Measurements from ENCODE around the gene MAP6. TPM values are rescaled to one million over a fixed set of nuclear protein-coding genes. Genes with fewer than 3 reads are reported as not detected.

Gene MAP6
- total RNA-seq, 4 donors from 2014 or later, result 0.22 to 0.33 (median 0.25) TPM; not detected in 1

DNA sequence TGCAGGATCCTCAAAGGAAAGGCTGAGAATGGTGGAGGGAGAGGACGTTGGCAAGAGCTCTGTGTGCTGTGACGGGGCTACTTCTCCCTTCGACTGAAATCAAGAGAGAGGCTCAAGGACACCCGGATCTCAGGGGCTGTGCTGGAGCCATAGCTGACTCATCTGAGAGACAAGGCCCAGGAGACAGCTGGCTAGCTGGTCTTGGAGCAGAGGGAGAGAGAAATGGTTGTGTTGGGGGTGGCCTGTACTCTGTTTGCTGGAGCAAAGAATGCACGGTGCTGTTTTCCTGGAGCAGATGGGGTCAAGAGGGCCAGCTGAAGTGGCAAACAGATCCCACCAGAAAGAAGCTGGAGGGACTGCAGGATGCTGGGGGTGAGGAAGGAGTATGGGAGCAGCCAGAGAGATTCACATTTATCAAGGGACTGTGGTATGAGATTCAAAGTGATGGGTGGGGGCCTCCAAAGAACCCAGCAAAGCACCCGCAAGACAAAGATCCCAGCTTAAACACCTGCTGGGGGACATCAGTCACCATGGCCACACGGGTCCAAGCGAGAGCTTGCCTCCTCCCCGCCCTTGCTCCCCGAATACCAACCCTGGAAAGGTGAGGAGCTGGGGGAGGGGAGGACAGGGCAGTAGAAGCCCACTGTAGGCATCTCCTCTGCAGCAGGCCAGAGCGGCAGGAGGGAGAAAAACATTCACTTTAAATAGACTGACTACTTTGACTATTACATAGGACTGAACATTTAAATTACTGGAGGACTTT, 40.8 kb downstream of the MAP6 start:
- H3K4me3 ChIP-seq, result no peak overlapping the region
- no peak for TF ChIP-seq POLR2A (IDR thresholded peaks at IDR 0.05)
- TF ChIP-seq, protein P1, sequence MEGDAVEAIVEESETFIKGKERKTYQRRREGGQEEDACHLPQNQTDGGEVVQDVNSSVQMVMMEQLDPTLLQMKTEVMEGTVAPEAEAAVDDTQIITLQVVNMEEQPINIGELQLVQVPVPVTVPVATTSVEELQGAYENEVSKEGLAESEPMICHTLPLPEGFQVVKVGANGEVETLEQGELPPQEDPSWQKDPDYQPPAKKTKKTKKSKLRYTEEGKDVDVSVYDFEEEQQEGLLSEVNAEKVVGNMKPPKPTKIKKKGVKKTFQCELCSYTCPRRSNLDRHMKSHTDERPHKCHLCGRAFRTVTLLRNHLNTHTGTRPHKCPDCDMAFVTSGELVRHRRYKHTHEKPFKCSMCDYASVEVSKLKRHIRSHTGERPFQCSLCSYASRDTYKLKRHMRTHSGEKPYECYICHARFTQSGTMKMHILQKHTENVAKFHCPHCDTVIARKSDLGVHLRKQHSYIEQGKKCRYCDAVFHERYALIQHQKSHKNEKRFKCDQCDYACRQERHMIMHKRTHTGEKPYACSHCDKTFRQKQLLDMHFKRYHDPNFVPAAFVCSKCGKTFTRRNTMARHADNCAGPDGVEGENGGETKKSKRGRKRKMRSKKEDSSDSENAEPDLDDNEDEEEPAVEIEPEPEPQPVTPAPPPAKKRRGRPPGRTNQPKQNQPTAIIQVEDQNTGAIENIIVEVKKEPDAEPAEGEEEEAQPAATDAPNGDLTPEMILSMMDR (IDR thresholded peaks at IDR 0.05 in 4 of 5, conservative IDR thresholded peaks at IDR 0.05 in 1 of 5), result no peak
- DNase-seq, result no peak
- no peaks in the 10 kb centered on the region for H3K27me3 ChIP-seq
- no peaks in the 10 kb centered on the region for H3K36me3 ChIP-seq
- intact Hi-C loops (cut with DNase I; ENCODE audit: low total_unique reads) (no loop called here), in situ Hi-C loops (cut with MboI; ENCODE audit: low sequenced_read_pairs in 4 of 4) (no loop called here)
- H3K4me1 ChIP-seq, result no peaks in the 10 kb centered on the region
- no peak overlapping the region for H3K27ac ChIP-seq
- no peaks in the 10 kb centered on the region for H3K9me3 ChIP-seq
- ATAC-seq, result no peak

DNA sequence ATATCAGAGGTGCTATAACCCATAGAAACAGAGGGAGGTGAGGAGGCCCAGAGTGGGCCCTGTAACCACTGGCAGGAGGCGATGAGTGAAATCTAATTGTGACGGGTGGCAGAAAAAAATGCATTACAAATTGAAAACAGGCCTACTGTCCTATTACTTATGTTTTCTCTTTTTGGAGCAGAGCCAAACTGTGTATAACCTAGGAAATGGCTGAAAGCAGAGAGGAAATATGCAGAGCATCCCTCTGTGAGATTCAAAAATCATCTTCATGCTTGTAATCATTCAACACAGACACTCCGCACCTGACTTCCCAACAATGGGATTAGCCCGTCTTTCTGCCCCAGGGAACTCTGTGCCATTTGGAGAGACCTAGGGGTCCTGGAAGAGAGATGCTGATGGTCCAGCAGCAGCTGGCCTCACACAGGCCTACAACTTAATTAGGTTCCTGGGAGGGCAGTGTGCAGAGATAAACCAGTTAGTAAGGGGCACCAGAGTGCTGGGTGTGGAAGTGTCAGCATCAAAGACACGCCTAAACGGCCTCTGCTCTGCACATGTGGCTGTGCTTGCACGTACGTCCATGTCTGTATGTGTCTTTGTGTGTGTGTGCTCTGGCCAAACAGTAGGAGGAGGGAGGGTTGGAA, 41.8 kb downstream of the MAP6 start:
- no peak overlapping the region for H3K27ac ChIP-seq
- DNase-seq (no peak), ATAC-seq (no peak)
- in situ Hi-C loops (cut with MboI; ENCODE audit: low sequenced_read_pairs in 4 of 4), result no loop called here
- no peaks in the 10 kb centered on the region for H3K27me3 ChIP-seq
- H3K4me1 ChIP-seq, result no peaks in the 10 kb centered on the region
- H3K36me3 ChIP-seq, result no peaks in the 10 kb centered on the region
- H3K9me3 ChIP-seq, result no peaks in the 10 kb centered on the region
- intact Hi-C loops (cut with DNase I; ENCODE audit: low total_unique reads), result no loop called here
- no peak overlapping the region for H3K4me3 ChIP-seq
- TF ChIP-seq, protein P1 (IDR thresholded peaks at IDR 0.05 in 4 of 5, conservative IDR thresholded peaks at IDR 0.05 in 1 of 5), result no peak
- no peak for TF ChIP-seq POLR2A (IDR thresholded peaks at IDR 0.05)

DNA sequence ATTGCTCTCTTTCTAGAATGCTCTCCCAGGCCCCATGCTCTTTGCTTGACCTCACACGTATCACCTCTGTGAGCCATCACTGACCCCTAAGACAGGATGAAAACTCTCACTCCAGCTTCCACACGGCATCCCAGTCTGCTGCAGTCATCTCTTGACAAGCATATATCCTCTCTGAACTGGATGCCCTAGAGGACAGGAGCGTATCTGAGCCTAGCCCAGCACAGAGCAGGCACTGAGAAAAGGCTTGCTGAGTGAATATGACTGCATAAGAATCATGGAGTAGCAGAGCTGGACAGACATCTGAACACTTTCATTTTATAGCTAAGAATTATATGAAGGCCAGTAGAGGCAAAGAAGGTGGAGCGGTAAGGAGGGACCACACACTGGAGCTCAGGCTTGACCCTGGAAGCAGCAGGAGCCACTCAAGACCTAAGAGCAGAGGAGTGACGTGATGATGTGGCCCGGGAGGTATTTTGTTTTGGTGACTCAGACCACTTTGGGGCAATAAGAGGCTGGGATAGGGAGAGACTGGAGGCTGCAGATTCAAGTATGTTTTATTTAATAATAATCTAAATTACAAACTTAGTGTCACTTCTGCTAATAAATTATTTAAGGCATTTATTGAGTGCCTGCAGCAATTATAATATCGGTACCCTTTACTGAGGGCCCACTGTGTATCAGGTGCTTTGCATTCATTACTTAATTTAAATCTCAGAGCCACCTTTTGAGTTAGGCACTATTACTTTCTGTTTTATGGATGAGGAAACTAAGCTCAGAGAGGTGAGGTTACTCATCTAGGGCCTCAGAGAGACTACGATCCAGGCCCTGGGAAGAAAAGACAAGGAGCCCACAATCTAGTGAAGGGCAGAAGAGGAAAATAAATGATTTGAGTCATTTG, 42.6 kb downstream of the MAP6 start:
- Histone ChIP-seq H3K27me3 (no peaks in the 10 kb centered on the region), H3K4me3 (no peak overlapping the region), H3K36me3 (no peaks in the 10 kb centered on the region), H3K9me3 (no peaks in the 10 kb centered on the region), H3K27ac (no peak overlapping the region), H3K4me1 (no peaks in the 10 kb centered on the region)
- in situ Hi-C loops (cut with MboI; ENCODE audit: low sequenced_read_pairs in 4 of 4) (no loop called here), intact Hi-C loops (cut with DNase I; ENCODE audit: low total_unique reads) (no loop called here)
- no peak for TF ChIP-seq POLR2A (IDR thresholded peaks at IDR 0.05)
- TF ChIP-seq, protein P1 (IDR thresholded peaks at IDR 0.05 in 4 of 5, conservative IDR thresholded peaks at IDR 0.05 in 1 of 5), result no peak
- no peak for ATAC-seq
- no peak for DNase-seq

DNA sequence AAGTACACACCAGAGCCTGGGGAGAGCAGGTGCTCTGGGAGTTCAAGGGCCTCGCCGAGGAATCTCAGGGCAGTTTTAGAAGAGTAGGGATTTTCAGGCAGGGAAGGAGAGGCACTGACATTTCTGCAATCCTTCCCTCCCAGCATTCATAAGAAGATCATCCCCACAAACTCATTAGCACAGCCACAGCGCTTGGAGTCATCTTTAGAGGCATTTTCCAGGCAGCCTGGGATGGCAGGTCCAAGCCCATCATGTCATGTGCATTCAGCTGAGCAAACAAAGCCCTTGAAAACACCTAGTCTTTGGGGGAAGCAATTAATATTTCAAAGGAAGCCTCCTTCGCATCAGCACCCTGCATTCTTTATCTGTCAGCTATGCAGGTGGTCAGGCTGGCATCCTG, 43.8 kb downstream of the MAP6 start:
- Histone ChIP-seq H3K27me3 (no peaks in the 10 kb centered on the region), H3K9me3 (no peaks in the 10 kb centered on the region), H3K4me1 (no peaks in the 10 kb centered on the region), H3K36me3 (no peaks in the 10 kb centered on the region), H3K27ac (no peak overlapping the region), H3K4me3 (no peak overlapping the region)
- ATAC-seq, result no peak
- TF ChIP-seq, protein P1 (IDR thresholded peaks at IDR 0.05 in 4 of 5, conservative IDR thresholded peaks at IDR 0.05 in 1 of 5), result no peak
- TF ChIP-seq POLR2A (IDR thresholded peaks at IDR 0.05), result no peak
- intact Hi-C loops (cut with DNase I; ENCODE audit: low total_unique reads), result no loop called here
- in situ Hi-C loops (cut with MboI; ENCODE audit: low sequenced_read_pairs in 4 of 4), result no loop called here
- no peak for DNase-seq
